HepG2 (cell line): ENCODE data around the gene GOT1. TPM values are rescaled to one million over a fixed set of nuclear protein-coding genes. Genes with fewer than 3 reads are reported as not detected.

Source experiments
- ATAC-seq: fragments of 200-7000 bp; cut with Tn5 transposase; 3 replicates; pipeline ENCODE4 v1.9.1; 2020; ENCODE audit warnings: mild to moderate bottlenecking, moderate library complexity
- BruUV-seq: library from RNA; stranded (reverse); fragments of 400-500 nt; replicated peaks from 2 replicates; lab custom pipeline; 2021; lab: Mats Ljungman, UMichigan
- CTCF ChIA-PET: fragments of 300-600 bp; formaldehyde crosslinking; extraction: SDS; loops from one replicate; lab custom pipeline; 2021; ENCODE audit warnings: low total read pairs, inconsistent platforms, low intra/inter-chr PET ratio; lab: Yijun Ruan, JAX
- POLR2A ChIA-PET: fragments of 350-600 bp; sonication (Branson Sonifier 250); formaldehyde crosslinking; loops from one replicate; lab custom pipeline; 2020; ENCODE audit warnings: antibody characterized with exemption, inconsistent platforms; lab: Yijun Ruan, JAX
- DNase-seq: peaks from one replicate; pipeline ENCODE4 v3.0.0-alpha.2; 2015; ENCODE audit warnings: low spot score
- FAIRE-seq: peaks from 3 replicates; lab custom pipeline; 2011; peaks lifted over from hg19 to GRCh38; lab: Jason Lieb, UNC
- H2AFZ ChIP-seq: one replicate; pipeline ENCODE4 v1.6.1; 2011; ENCODE audit warnings: low read length, inconsistent platforms
- H3K27ac ChIP-seq: fragments of 300-600 bp; 3 replicates; pipeline ENCODE4 v1.8.0; 2011; ENCODE audit warnings: mixed run types, mild to moderate bottlenecking, mixed read lengths, low read length, inconsistent platforms; ENCODE audit not compliant: insufficient read depth; ENCODE audit errors: extremely low read length
- H3K27me3 ChIP-seq, 2 experiments: fragments of 200-600 bp in 1 of 2; 2 replicates in 1 of 2; 3 replicates in 1 of 2; pipeline versions ENCODE4 v1.6.0 to v1.8.0; 2011; ENCODE audit warnings: low read length in 2 of 2, mild to moderate bottlenecking in 2 of 2, moderate library complexity in 2 of 2, inconsistent platforms in 1 of 2; ENCODE audit not compliant: insufficient read depth in 2 of 2, control insufficient read depth in 1 of 2
- H3K36me3 ChIP-seq, 2 experiments: fragments of 200-600 bp in 1 of 2; replicated peaks in 1 of 2; 2 replicates in 1 of 2; 3 replicates in 1 of 2; pipeline versions ENCODE4 v1.5.1 to v1.8.0; 2011; ENCODE audit warnings: low read length in 2 of 2, inconsistent platforms in 1 of 2; ENCODE audit not compliant: insufficient read depth in 2 of 2, control insufficient read depth in 1 of 2
- H3K4me1 ChIP-seq: 2 replicates; pipeline ENCODE4 v1.5.1; 2012; ENCODE audit warnings: low read length, inconsistent platforms; ENCODE audit not compliant: insufficient read depth
- H3K4me2 ChIP-seq: 2 replicates; pipeline ENCODE4 v1.6.0; 2011; ENCODE audit warnings: low read depth, low read length, inconsistent platforms
- H3K4me3 ChIP-seq, 3 experiments: fragments of 200-600 bp in 1 of 3; sonication (generic), shearing (Covaris generic) in 1 of 3; replicated peaks in 1 of 3; 2 replicates each; pipeline ENCODE4 v1.5.1; 2011 to 2016; ENCODE audit warnings: low read length in 3 of 3, inconsistent platforms in 2 of 3, low read depth in 2 of 3, mild to moderate bottlenecking in 2 of 3, control low read depth in 1 of 3, mixed read lengths in 1 of 3; ENCODE audit not compliant: insufficient read depth in 1 of 3
- H3K79me2 ChIP-seq: one replicate; pipeline ENCODE4 v1.6.1; 2011; ENCODE audit warnings: low read length, inconsistent platforms; ENCODE audit not compliant: insufficient read depth
- H3K9ac ChIP-seq: 2 replicates; pipeline ENCODE4 v1.6.0; 2011; ENCODE audit warnings: mild to moderate bottlenecking, low read depth, low read length, inconsistent platforms; ENCODE audit not compliant: insufficient read depth
- H3K9me3 ChIP-seq: 2 replicates; pipeline ENCODE4 v1.5.1; 2012; ENCODE audit warnings: mild to moderate bottlenecking, low read length
- H4K20me1 ChIP-seq: 2 replicates; pipeline ENCODE4 v1.6.0; 2011; ENCODE audit warnings: inconsistent platforms, mild to moderate bottlenecking, low read length, moderate library complexity; ENCODE audit not compliant: insufficient read depth
- GABPA ChIP-seq, 2 experiments: IDR thresholded peaks; 2 replicates each; pipeline ENCODE4 v1.6.1; 2011 to 2016; ENCODE audit warnings: low read depth in 2 of 2, low read length in 1 of 2, missing biosample characterization in 1 of 2, missing genetic modification characterization in 1 of 2
- GPN1 ChIP-seq: sonication (generic); formaldehyde crosslinking; IDR thresholded peaks from 2 replicates; pipeline ENCODE4 v1.5.1; 2020; ENCODE audit warnings: missing genetic modification reagents, borderline replicate concordance
- NONO ChIP-seq, 2 experiments: fragments of 450-650 bp in 1 of 2; sonication (generic) in 1 of 2; formaldehyde crosslinking in 1 of 2; IDR thresholded peaks in 1 of 2; conservative IDR thresholded peaks in 1 of 2; 2 replicates each; pipeline versions ENCODE4 v1.6.1 to v1.8.0; 2017 to 2022; ENCODE audit warnings: mild to moderate bottlenecking in 1 of 2, missing genetic modification reagents in 1 of 2, moderate library complexity in 1 of 2
- SRSF9 ChIP-seq: fragments of 200-400 bp; formaldehyde crosslinking; IDR thresholded peaks from 2 replicates; pipeline ENCODE4 v1.6.1; 2018; ENCODE audit warnings: borderline replicate concordance, mild to moderate bottlenecking, low read depth, low read length; ENCODE audit not compliant: insufficient read depth, poor library complexity, severe bottlenecking
- ZNF652 ChIP-seq: IDR thresholded peaks from 2 replicates; pipeline ENCODE4 v1.6.1; 2016; ENCODE audit warnings: low read depth, borderline replicate concordance
- WGBS: methylation state at CpG from one replicate; pipeline ENCODE4 v1.1.6; 2017; ENCODE audit warnings: low lambda C conversion rate; 5-methylcytosine and 5-hydroxymethylcytosine counted together
- in situ Hi-C: cut with HindIII; loops from 2 replicates; pipeline ENCODE4 v1.10.0; 2017; ENCODE audit warnings: low pct_unique_long_range_greater_than_20kb; ENCODE audit not compliant: extremely low pct_ligation_motif_present
- intact Hi-C: fragments of 100-400 bp; cut with micrococcal nuclease; formaldehyde crosslinking; loops from one replicate; pipeline ENCODE4 v1.10.0; 2022; ENCODE audit not compliant: unreplicated experiment
- polyA plus RNA-seq, 8 experiments: library from polyadenylated mRNA; depleted of rRNA in 3 of 8; stranded (reverse) in 7 of 8; unstranded in 1 of 8; fragments of >200 nt; fragmentation: Illumina TruSeq in 4 of 8; extraction: Trizol in 4 of 8; gene quantifications; 2 replicates each; pipeline versions ENCODE4 v1.2.1 to v1.2.3, GENCODE V29; 2011 to 2016; ENCODE audit warnings: low read depth in 4 of 8, missing spikeins in 1 of 8, mixed read lengths in 1 of 8; ENCODE audit not compliant: insufficient read depth in 1 of 8
- total RNA-seq, 5 experiments: library from RNA; depleted of rRNA; stranded (reverse); fragments of >200 nt; fragmentation: Illumina TruSeq; extraction: Trizol; gene quantifications; 2 replicates each; pipeline ENCODE4 v1.2.3, GENCODE V29; 2016; ENCODE audit warnings: low read depth in 1 of 5
- TF ChIP-seq, protein P1 (sequence below): sonication (generic); formaldehyde crosslinking; IDR thresholded peaks from 2 replicates; pipeline ENCODE4 v1.4.0; 2020; ENCODE audit warnings: mild to moderate bottlenecking, missing genetic modification reagents
- TF ChIP-seq, protein P2 (sequence below): IDR thresholded peaks from 2 replicates; pipeline ENCODE4 v1.6.1; 2012; ENCODE audit warnings: low read depth, low read length, improper control_type of control experiment
- TF ChIP-seq, protein P3 (sequence below): sonication (generic); formaldehyde crosslinking; IDR thresholded peaks from 2 replicates; pipeline ENCODE4 v1.4.0; 2020; ENCODE audit warnings: missing genetic modification reagents, low read depth, mild to moderate bottlenecking, borderline replicate concordance
- TF ChIP-seq, protein P4 (sequence below): sonication (generic); formaldehyde crosslinking; IDR thresholded peaks from 2 replicates; pipeline ENCODE4 v1.5.1; 2020; ENCODE audit warnings: mild to moderate bottlenecking, moderate library complexity, missing genetic modification reagents

Gene GOT1
- total and polyA plus RNA-seq, 2 of the 13 experiments (the other 11 are each of a cell fraction or from before 2014, with no cell fraction given): 81.2 to 102 TPM

DNA sequence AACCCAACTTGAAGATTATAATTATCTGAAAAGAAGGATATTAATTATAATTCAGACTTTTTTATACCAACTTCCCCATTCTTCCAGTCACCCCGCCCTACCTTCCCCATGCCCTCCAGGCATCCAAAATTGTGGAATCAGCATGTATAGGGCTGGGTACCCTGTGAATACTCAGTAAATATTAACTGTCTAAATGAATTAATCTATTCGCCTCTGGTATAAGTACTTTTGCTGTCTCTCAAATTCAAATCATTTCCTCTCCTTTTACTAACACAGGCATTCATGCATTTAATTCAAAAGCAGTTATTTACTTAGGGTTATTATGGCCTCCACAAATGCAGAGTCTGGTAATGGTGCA, 26.5 kb upstream of the GOT1 start:
- ATAC-seq: no peak
- no peak for TF ChIP-seq GPN1 (CRISPR knock-in tag)
- TF ChIP-seq, protein P1, sequence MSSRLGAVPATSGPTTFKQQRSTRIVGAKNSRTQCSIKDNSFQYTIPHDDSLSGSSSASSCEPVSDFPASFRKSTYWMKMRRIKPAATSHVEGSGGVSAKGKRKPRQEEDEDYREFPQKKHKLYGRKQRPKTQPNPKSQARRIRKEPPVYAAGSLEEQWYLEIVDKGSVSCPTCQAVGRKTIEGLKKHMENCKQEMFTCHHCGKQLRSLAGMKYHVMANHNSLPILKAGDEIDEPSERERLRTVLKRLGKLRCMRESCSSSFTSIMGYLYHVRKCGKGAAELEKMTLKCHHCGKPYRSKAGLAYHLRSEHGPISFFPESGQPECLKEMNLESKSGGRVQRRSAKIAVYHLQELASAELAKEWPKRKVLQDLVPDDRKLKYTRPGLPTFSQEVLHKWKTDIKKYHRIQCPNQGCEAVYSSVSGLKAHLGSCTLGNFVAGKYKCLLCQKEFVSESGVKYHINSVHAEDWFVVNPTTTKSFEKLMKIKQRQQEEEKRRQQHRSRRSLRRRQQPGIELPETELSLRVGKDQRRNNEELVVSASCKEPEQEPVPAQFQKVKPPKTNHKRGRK (CRISPR knock-in tag): no peak
- no peak overlapping the region for H3K27ac ChIP-seq
- peaks cover 4% of the 10 kb centered on the region for H3K4me1 ChIP-seq
- no peaks in the 10 kb centered on the region for H3K36me3 ChIP-seq
- 4% methylated on average over 2 of the region's 2 CpGs for WGBS
- H3K27me3 ChIP-seq: peaks cover 4 to 16% of the 10 kb centered on the region in 2 experiments; a peak in 4 of 5 replicates
- intact Hi-C loops (no loop called here), in situ Hi-C loops (no loop called here)
- no peak overlapping the region for H3K4me2 ChIP-seq
- DNase-seq: no peak
- H2AFZ ChIP-seq: no peak overlapping the region
- FAIRE-seq: no peak
- H3K4me3 ChIP-seq: no peak overlapping the region
- POLR2A ChIA-PET: no interaction called here
- no peaks in the 10 kb centered on the region for H3K79me2 ChIP-seq
- no peaks in the 10 kb centered on the region for H3K9me3 ChIP-seq
- no TSS peak for BruUV-seq
- CTCF ChIA-PET: no interaction called here
- no peak overlapping the region for H3K9ac ChIP-seq
- no peaks in the 10 kb centered on the region for H4K20me1 ChIP-seq

DNA sequence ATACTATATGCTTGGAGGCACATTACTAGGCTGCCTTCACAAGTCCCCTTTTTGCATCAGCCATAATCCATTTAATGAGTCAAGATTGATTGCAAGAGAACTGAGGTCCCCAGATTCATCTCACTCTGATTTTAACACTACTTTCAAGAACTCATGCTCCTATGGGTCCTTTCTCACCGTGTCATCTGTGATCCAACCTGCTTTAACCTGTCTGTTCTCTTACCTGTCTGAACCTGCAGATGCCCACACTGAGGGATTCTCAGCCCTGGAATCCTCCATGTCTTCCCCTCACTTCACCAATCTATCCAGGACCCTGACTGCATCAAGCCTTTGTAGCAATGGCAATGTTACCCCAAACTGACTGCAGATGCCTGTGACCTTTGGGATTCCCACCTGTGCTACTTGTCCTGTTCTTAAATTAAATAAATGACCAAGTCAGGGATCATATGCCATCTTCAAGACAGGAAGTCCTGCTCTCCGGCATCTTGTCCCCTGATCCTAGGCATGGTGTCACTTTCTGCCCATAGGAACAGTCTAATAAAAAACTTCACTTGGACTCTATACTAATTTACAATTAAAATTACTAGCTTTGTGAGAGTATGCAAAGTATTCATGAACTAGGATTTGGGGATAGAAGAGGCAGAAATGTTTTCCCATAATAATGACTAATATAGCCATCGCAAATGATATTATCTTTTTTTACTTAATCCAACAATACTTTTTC, 25.9 kb upstream of the GOT1 start:
- no TSS peak for BruUV-seq
- WGBS: 33% methylated on average over 3 of the region's 3 CpGs
- H3K4me1 ChIP-seq: peaks cover 9% of the 10 kb centered on the region
- no peaks in the 10 kb centered on the region for H3K79me2 ChIP-seq
- no peak for ATAC-seq
- FAIRE-seq: no peak
- no peak for DNase-seq
- no peaks in the 10 kb centered on the region for H3K9me3 ChIP-seq
- H3K4me2 ChIP-seq: no peak overlapping the region
- POLR2A ChIA-PET: no interaction called here
- H3K4me3 ChIP-seq: no peak overlapping the region
- no peak overlapping the region for H3K27ac ChIP-seq
- H3K27me3 ChIP-seq: peaks cover 4 to 17% of the 10 kb centered on the region in 2 experiments
- no peaks in the 10 kb centered on the region for H3K36me3 ChIP-seq
- in situ Hi-C loops: no loop called here
- intact Hi-C loops: no loop called here
- CTCF ChIA-PET: no interaction called here
- no peak overlapping the region for H3K9ac ChIP-seq
- H4K20me1 ChIP-seq: no peaks in the 10 kb centered on the region
- no peak overlapping the region for H2AFZ ChIP-seq
- TF ChIP-seq, protein P2, sequence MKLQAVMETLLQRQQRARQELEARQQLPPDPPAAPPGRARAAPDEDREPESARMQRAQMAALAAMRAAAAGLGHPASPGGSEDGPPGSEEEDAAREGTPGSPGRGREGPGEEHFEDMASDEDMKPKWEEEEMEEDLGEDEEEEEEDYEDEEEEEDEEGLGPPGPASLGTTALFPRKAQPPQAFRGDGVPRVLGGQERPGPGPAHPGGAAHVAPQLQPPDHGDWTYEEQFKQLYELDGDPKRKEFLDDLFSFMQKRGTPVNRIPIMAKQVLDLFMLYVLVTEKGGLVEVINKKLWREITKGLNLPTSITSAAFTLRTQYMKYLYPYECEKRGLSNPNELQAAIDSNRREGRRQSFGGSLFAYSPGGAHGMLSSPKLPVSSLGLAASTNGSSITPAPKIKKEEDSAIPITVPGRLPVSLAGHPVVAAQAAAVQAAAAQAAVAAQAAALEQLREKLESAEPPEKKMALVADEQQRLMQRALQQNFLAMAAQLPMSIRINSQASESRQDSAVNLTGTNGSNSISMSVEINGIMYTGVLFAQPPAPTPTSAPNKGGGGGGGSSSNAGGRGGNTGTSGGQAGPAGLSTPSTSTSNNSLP: no peak
- TF ChIP-seq, protein P3, sequence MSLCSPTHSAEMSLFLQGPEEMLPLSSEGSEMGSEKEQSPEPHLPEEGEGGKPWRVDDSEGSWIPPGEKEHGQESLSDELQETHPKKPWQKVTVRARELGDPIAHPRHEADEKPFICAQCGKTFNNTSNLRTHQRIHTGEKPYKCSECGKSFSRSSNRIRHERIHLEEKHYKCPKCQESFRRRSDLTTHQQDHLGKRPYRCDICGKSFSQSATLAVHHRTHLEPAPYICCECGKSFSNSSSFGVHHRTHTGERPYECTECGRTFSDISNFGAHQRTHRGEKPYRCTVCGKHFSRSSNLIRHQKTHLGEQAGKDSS (CRISPR knock-in tag): no peak
- TF ChIP-seq ZNF652: no peak
- TF ChIP-seq GABPA (IDR thresholded peaks at IDR 0.05; ENCODE audit: low read depth, low read length): no peak
- TF ChIP-seq GABPA (CRISPR knock-in tag; IDR thresholded peaks at IDR 0.05; ENCODE audit: low read depth): no peak
- TF ChIP-seq, protein P4, sequence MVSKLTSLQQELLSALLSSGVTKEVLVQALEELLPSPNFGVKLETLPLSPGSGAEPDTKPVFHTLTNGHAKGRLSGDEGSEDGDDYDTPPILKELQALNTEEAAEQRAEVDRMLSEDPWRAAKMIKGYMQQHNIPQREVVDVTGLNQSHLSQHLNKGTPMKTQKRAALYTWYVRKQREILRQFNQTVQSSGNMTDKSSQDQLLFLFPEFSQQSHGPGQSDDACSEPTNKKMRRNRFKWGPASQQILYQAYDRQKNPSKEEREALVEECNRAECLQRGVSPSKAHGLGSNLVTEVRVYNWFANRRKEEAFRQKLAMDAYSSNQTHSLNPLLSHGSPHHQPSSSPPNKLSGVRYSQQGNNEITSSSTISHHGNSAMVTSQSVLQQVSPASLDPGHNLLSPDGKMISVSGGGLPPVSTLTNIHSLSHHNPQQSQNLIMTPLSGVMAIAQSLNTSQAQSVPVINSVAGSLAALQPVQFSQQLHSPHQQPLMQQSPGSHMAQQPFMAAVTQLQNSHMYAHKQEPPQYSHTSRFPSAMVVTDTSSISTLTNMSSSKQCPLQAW (CRISPR knock-in tag): no peak
- no peak for TF ChIP-seq NONO (IDR thresholded peaks at IDR 0.05)
- TF ChIP-seq NONO (CRISPR knock-in tag; conservative IDR thresholded peaks at IDR 0.05): no peak
- no peak for TF ChIP-seq SRSF9
